Measurements from ENCODE around the gene MAGEA9B. TPM values are rescaled to one million over a fixed set of nuclear protein-coding genes. Genes with fewer than 3 reads are reported as not detected.
"Not testable (repeated sequence)": the region's sequence is repeated elsewhere in the genome, so short reads cannot be mapped to it uniquely, and the experiment has no call there.

The MAGEA9B gene
- total RNA-seq, 1 donor from 2014 or later = not detected

DNA sequence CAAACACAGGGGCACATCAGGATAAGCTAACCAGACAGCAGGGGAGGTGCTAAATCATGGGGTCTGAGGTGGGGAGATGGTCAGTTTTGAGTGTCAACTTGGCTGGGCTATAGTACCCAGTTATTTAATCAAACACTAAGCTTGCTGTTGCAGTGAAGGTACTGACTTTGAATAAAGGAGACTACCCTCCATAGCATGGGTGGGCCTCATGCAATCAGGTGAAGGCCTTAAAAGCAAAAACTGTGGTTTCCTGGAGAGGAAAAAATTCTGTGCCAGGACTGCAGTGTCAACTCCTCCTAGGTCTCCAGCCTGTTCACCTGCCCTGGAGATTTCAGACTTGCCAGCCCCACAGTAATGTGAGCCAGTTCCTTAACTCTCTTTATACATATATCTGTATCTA, 20.4 kb upstream of the MAGEA9B start:
- TF ChIP-seq, protein P1, sequence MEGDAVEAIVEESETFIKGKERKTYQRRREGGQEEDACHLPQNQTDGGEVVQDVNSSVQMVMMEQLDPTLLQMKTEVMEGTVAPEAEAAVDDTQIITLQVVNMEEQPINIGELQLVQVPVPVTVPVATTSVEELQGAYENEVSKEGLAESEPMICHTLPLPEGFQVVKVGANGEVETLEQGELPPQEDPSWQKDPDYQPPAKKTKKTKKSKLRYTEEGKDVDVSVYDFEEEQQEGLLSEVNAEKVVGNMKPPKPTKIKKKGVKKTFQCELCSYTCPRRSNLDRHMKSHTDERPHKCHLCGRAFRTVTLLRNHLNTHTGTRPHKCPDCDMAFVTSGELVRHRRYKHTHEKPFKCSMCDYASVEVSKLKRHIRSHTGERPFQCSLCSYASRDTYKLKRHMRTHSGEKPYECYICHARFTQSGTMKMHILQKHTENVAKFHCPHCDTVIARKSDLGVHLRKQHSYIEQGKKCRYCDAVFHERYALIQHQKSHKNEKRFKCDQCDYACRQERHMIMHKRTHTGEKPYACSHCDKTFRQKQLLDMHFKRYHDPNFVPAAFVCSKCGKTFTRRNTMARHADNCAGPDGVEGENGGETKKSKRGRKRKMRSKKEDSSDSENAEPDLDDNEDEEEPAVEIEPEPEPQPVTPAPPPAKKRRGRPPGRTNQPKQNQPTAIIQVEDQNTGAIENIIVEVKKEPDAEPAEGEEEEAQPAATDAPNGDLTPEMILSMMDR (IDR thresholded peaks at IDR 0.05; ENCODE audit: unreplicated experiment) = no peak
- Mint-ChIP-seq H3K27ac (no peak overlapping the region), H3K4me3 (no peak overlapping the region), H3K36me3 (no peaks in the 10 kb centered on the region), H3K27me3 (ENCODE audit: low read depth) (no peaks in the 10 kb centered on the region), H3K4me1 (no peaks in the 10 kb centered on the region), H3K9me3 (peaks cover 10% of the 10 kb centered on the region)
- no peak for DNase-seq (ENCODE audit: low spot score in 2 of 2, unreplicated experiment in 2 of 2)

DNA sequence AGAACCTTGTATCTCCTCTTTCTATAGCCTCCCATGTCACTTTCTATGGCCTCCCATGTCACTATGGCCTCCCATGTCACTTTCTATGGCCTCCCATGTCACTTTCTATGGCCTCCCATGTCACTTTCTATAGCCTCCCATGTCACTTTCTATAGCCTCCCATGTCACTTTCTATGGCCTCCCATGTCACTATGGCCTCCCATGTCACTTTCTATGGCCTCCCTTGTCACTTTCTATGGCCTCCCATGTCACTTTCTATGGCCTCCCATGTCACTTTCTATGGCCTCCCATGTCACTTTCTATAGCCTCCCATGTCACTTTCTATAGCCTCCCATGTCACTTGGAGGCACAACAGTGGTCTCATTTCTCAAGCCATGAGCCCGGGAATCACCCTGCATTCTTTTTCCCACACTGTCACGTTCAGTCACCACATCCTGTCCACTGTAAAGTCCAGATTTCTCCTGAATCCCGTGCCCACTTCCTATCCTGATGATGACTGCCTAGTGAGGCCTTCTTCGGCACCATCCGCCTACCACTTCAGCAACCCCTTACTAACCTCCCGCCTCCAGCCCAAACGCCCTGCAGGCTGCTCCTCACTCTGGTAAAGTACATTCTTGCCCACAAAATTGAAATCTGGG, 18.1 kb upstream of the MAGEA9B start:
- H3K9me3 Mint-ChIP-seq; H3K4me1 Mint-ChIP-seq; H3K4me3 Mint-ChIP-seq; H3K36me3 Mint-ChIP-seq; DNase-seq (ENCODE audit: low spot score in 2 of 2, unreplicated experiment in 2 of 2); H3K27ac Mint-ChIP-seq; H3K27me3 Mint-ChIP-seq (ENCODE audit: low read depth): not testable (repeated sequence)

DNA sequence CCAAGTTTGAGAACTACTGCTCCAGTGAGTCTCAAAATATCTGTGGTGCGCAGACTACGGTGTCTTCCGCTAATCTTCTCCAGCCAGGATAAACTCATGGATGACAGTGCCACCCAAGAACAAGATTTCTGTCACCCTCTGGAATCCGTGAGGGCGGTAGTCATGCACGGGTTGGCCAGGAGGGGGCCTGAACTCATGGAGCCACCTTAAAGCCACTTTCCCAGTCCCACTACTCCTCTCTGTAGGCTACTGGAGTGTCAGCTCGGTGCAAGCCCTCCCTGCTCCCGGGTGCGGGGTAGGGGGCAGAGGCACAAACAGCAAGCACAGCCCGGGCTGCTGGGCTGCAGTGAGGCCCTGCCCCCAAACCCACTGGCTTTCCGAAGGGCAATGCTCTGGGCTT, 11.3 kb upstream of the MAGEA9B start:
- not testable (repeated sequence) for H3K36me3 Mint-ChIP-seq; H3K9me3 Mint-ChIP-seq; H3K4me3 Mint-ChIP-seq; DNase-seq (ENCODE audit: low spot score in 2 of 2, unreplicated experiment in 2 of 2); H3K27ac Mint-ChIP-seq; H3K27me3 Mint-ChIP-seq (ENCODE audit: low read depth); H3K4me1 Mint-ChIP-seq

DNA sequence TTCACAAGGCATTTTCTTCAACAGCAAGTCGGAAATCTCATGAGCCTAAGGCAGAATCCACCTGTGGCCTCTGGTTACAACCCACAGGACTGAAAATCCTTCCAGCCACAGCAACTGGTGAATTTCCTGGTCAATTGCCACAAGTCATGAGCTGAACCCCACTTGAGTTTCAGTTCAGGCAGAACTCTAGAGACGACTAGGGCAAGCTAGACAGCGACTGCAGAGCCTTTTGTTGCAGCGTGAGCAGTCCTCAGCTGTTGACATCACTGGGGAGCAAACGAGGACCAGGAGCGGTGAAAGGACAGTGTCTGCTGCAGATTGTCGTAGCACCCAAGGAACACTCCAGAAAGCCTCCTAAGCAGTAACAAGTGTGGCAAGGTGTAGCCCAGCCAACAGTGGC, 8.7 kb upstream of the MAGEA9B start:
- not testable (repeated sequence) for H3K27me3 Mint-ChIP-seq (ENCODE audit: low read depth); H3K4me3 Mint-ChIP-seq; H3K4me1 Mint-ChIP-seq; H3K9me3 Mint-ChIP-seq; DNase-seq (ENCODE audit: low spot score in 2 of 2, unreplicated experiment in 2 of 2); H3K27ac Mint-ChIP-seq; H3K36me3 Mint-ChIP-seq

- not testable (repeated sequence) for H3K4me3 Mint-ChIP-seq; H3K27ac Mint-ChIP-seq; H3K36me3 Mint-ChIP-seq; H3K9me3 Mint-ChIP-seq; H3K27me3 Mint-ChIP-seq (ENCODE audit: low read depth); DNase-seq (ENCODE audit: low spot score in 2 of 2, unreplicated experiment in 2 of 2); H3K4me1 Mint-ChIP-seq
Observed at GRCh38 chrX:149595214-149595613, 8.0 kb upstream of the MAGEA9B start, which contains the start of gene HSFX2. Gene HSFX2 (minus strand): TSS chrX:149595314. CDS start chrX:149594700, 614 bp downstream.

- H3K36me3 Mint-ChIP-seq = not testable (repeated sequence)
Observed at GRCh38 chrX:149590993-149591392, 3.7 kb upstream of the MAGEA9B start.

GRCh38 chrX:149585631-149586030, 1.6 kb downstream of the MAGEA9B start:
- H3K9me3 Mint-ChIP-seq, H3K4me1 Mint-ChIP-seq, H3K4me3 Mint-ChIP-seq: not testable (repeated sequence)

More at GRCh38 chrX:149590993-149591392, 3.7 kb upstream of the MAGEA9B start:
- not testable (repeated sequence) for H3K4me3 Mint-ChIP-seq; H3K4me1 Mint-ChIP-seq; H3K27ac Mint-ChIP-seq; H3K9me3 Mint-ChIP-seq; H3K27me3 Mint-ChIP-seq (ENCODE audit: low read depth); DNase-seq (ENCODE audit: low spot score in 2 of 2, unreplicated experiment in 2 of 2)

DNA sequence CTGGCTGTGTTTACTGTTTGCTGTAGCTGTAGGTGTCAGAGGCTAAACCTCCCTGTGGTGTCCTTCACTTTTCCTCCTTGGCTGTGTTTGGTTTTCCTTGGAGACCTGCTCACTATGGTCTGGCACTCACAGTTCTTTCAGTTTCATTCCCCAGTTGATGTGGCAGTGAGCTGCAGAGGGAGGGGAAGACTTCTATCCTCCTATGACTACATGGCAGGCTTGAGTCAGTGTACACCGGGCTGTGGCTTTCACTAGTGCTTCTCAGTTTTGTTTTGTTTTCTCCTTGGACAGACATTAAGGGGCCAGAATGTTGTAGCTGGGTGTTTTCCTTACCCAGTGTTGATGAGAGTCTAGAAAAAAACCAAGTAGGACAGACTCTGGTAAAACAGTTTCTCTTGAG, 13.8 kb downstream of the MAGEA9B start:
- H3K4me1 Mint-ChIP-seq; DNase-seq (ENCODE audit: low spot score in 2 of 2, unreplicated experiment in 2 of 2); H3K27ac Mint-ChIP-seq; H3K27me3 Mint-ChIP-seq (ENCODE audit: low read depth); H3K9me3 Mint-ChIP-seq; H3K4me3 Mint-ChIP-seq; H3K36me3 Mint-ChIP-seq: not testable (repeated sequence)

More at GRCh38 chrX:149585631-149586030, 1.6 kb downstream of the MAGEA9B start:
- DNase-seq (ENCODE audit: low spot score in 2 of 2, unreplicated experiment in 2 of 2); H3K36me3 Mint-ChIP-seq; H3K27ac Mint-ChIP-seq; H3K27me3 Mint-ChIP-seq (ENCODE audit: low read depth): not testable (repeated sequence)

GRCh38 chrX:149572743-149573142, 14.5 kb downstream of the MAGEA9B start:
- H3K27ac Mint-ChIP-seq = no peak overlapping the region
- TF ChIP-seq, protein P1 (IDR thresholded peaks at IDR 0.05; ENCODE audit: unreplicated experiment) = no peak
- DNase-seq (ENCODE audit: low spot score in 2 of 2, unreplicated experiment in 2 of 2) = no peak

More at GRCh38 chrX:149572743-149573142, 14.5 kb downstream of the MAGEA9B start:
- Mint-ChIP-seq H3K36me3 (no peaks in the 10 kb centered on the region), H3K9me3 (peaks cover 6% of the 10 kb centered on the region), H3K4me3 (no peak overlapping the region), H3K27me3 (ENCODE audit: low read depth) (no peaks in the 10 kb centered on the region), H3K4me1 (peaks cover 3% of the 10 kb centered on the region)

Measured in mesothelial cell of epicardium (in vitro differentiated cells).